Measurements from ENCODE around the gene KRTAP1-4.
"Not testable (repeated sequence)": the region's sequence is repeated elsewhere in the genome, so short reads cannot be mapped to it uniquely, and the experiment has no call there.

Gene KRTAP1-4

DNA sequence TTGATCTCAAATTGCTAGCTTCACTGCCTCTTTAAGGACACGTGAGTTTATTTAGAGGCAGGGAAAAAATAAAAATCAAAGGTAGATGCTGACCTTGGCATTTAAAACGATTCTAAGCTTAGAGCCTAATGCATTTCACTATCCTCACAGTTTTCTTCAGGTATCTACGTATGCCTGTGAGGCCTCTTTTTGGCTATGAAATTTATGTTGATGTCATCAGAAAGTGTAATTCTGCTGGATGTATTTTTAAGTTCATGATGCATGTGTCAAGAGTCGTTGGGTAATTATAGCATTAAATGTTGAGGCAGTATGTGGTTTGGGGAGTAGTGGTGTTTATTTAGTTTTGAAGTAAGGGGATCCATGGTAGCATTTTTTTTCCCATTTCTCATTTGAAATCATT is 26.1 kb downstream of the KRTAP1-4 start:
- DNase-seq, result no peak

DNA sequence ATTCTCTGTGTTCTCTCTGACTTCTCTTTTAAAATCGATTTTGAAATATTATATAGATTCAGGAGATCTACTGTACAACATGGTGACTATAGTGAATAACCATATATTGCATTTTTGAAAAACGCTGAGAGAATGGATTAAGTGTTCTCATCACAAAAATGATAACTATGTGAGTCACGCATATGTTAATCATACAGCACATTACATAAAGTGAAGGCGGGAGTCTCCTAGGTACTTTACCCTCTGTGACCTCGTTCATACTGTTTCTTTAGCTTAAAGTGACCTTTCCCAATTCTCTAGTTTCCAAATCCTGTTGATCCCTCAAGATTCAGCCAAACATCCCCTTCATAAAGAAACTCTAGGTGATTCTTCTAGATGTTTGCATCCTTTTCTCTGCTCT is 27.2 kb downstream of the KRTAP1-4 start:
- no peak for DNase-seq

DNA sequence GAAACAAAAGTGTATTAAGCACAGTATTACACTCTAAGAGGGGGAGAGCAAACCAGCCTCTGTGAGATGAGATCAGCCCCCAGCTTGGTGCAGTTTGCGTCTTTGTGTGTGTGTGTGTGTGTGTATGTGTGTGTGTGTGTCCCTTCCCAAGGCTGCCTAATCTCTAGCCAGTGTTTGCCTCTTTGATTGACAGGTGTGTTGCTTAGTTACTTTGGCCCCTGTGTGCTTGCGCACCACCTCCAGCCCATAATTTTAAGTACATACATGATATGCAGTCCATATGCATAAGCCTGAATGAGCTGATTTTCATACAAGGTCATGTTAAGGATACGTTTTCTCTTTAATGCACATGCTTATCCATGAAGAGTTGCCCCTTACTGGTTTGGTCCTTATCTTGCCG is 28.2 kb downstream of the KRTAP1-4 start:
- DNase-seq, result no peak

DNA sequence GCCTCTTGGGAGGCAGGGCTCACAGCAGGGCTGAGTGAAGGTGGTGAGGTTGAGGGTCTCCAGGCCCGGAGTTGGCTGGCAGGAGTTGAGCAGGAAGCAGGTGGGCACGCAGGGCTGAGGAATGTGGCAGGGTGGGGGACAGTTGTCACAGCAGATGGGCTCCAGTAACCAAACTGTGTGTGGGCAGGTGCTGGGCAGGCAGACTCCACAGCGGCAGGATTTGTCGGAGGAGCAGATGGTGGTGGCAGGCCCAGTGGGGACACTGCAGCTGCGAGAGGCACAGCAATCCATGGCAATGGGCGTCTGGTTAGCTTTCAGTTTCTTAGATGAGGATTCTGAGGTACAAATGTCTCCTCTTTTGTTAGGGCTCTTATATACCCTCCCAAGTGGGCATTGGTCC is 30.4 kb downstream of the KRTAP1-4 start, which contains the start of gene KRTAP3-2:
TSS of gene KRTAP3-2 (minus strand) at position 344 of the 400 bp plus-strand sequence. CDS start at position 291, 53 bp downstream.
- DNase-seq, result not testable (repeated sequence)

DNA sequence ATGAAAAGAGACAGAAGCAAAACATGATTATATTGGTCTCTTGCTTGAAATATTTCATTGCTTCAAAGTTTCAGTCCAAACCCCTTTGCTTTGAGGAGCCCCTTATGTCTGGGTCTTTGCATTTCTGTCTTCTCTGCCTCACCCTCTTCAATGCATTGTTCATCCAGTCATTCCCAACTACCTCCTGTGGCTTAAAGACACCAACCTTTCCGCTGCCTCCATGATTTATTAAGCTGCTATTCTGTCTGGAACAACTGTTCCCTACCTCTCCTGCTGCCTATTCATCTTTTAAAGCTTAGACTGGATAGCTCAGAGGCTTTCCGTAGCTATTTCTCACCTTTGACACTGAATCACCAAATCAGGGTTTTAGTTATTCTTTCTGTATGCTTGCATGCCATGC is 32.6 kb downstream of the KRTAP1-4 start:
- DNase-seq, result no peak

DNA sequence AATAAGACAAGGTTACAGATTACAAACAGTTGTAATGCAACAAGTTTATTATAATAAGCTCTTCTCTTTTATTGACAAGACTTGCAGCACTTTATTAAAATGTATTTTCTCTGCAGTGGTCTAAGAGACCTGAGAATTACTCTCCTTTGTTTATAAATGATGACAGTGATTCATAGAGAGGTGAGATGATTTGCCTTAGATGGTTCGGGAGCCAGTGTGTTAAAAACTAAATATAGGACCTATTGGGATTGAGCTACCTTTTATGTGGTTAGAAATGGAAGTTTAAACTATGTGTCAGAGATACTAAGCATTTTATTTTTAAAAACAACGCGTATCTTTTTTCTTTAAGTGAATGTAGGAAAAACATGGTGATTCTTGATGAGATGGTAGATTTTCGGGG is 33.2 kb downstream of the KRTAP1-4 start:
- no peak for DNase-seq

DNA sequence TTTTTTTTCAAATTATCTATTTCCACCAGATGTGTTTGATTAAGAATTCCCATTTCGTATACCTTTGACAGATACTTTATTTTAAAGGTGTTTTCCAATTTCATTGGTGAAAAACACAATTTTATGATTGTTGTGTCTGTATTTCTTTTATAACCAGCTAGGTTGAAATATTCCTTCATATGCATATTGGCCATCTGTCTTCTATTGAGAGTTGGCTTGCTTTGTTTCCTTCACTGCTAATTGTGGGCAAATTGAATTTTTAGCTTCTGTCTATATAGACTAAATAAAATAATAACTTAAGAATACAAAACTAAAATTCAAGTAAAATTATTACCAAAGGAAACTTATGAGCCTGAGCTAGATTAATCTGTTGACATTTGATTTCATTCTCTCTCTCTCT is 34.9 kb downstream of the KRTAP1-4 start:
- DNase-seq, result no peak

DNA sequence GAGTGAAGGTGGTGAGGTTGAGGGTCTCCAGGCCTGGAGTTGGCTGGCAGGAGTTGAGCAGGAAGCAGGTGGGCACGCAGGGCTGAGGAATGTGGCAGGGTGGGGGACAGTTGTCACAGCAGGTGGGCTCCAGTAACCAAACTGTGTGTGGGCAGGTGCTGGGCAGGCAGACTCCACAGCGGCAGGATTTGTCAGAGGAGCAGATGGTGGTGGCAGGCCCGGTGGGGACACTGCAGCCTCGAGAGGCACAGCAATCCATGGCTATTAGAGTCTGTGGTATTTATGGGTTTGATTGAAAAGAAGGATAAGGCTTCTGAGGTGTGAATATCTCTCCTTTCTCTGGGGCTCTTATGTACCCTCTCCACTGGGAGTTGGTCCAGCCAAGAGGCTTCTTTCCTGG is 36.2 kb downstream of the KRTAP1-4 start, which contains the start of gene KRTAP3-3:
TSS of gene KRTAP3-3 (minus strand) at position 326 of the 400 bp plus-strand sequence. CDS start at position 259, 67 bp downstream.
- no peak for DNase-seq

DNA sequence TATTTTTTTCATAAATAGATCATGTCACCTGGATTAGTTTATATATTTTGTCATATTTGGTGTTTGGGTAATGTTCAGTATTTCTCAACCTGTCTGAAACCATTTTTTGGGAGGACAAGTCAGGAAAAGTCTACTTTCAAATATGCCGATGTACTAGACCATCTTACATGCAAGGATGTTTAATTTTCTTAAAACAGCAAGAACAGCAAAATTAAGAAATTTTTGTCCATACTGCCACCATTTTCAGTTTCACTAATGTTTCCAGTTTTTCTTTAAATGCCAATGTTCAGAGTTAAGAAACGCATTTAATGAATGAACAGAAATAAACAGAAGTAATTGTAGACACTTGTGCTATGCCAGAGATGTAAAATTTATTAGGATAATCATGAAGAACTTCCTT is 36.9 kb downstream of the KRTAP1-4 start:
- no peak for DNase-seq

DNA sequence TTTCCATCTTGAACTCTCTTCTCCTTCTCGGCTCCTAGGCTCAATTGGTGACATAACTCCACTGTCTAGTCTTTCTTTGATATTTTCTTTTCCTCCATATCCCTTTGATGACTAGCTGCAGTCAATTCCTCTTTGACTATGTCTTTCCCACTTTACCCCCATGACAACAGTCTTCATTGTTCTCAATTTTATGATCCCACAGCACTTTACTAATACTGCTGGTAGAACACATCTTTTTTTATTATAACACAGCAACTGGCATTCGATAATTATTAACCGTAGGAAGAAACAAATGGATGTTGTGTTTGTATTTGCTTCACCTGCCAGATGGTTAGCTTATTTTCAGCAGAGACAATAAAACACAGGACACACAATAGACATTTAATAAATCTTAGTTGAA is 37.3 kb downstream of the KRTAP1-4 start:
- DNase-seq, result no peak

DNA sequence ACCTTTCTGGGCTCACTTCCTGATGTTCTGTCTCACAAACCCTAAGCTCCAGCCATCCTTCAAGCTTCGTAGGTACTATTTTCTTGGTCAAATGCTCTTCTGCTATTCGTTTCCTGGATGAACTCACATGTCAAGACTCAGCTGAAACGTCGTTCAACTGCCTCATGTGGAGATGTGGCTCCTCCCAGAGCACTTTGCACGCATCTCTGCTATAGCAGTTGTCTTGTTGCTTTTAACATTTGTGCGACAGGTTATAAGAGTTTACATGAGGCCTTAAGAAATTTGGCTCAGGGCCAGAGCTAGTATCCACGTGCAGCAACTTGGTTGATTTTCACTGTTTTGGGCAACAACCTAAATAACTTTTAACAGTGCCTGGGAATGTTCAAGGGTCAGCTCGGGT is 43.1 kb downstream of the KRTAP1-4 start:
- DNase-seq, result no peak

DNA sequence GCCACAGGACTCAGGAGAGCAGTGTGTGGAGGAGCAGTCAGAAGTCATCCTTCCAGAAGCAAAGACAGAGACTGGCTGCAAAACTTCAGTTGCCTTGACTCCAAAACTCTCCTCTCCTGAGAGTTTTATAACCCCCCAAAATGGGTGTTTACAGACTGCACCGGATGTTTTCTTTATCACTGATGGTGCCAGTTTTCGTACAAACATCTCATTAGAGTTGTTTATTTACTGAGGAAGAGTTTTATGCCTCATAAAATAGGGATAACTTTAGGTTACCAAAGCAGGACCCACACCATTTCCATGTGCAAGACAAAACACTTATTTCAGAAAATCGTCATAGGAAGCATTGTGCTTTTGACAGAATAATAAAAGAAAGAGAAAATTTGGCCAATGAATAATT is 45.8 kb downstream of the KRTAP1-4 start, which contains the start of gene KRT40:
TSS of gene KRT40 (minus strand) at position 101 of the 400 bp plus-strand sequence. CDS start at position 48, 53 bp downstream.
- DNase-seq, result no peak

DNA sequence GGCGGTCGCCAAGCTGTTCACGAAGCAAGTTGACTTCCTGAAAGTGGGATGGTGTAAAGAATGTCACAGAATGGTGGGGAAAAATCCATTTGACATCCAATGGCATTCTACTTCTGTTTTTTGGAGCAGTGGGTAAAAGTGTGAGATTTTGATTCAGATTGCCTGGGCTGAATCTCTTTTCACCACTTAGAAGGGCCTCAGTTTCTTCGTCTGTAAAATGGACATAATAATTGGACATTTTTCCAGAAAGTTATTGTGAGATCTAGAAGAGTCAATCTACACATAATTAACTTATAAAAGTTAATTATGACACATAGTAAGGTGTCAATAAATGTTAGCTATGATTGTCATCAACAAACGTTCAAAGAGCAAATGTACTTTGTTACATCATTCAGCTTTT is 48.9 kb downstream of the KRTAP1-4 start:
- DNase-seq, result no peak

DNA sequence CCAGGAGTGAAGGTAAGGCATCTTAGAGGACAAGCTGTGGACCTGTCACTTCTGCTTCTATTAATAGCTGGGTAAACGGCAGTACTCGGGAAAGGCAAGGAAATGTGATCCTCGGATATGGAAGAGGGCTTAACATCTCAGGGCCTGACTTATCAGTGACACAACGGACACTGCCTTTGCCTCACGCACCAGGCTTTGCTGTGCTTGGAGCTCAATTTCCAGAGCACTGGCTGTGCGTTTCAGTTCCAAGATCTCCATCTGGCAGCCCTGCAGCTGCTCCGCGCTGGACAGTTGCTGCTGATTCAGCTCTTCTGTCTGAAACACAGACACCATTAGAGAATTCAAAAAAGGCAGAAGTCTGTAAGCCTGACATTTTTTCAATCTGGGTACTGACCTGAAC is 49.4 kb downstream of the KRTAP1-4 start:
- no peak for DNase-seq

DNA sequence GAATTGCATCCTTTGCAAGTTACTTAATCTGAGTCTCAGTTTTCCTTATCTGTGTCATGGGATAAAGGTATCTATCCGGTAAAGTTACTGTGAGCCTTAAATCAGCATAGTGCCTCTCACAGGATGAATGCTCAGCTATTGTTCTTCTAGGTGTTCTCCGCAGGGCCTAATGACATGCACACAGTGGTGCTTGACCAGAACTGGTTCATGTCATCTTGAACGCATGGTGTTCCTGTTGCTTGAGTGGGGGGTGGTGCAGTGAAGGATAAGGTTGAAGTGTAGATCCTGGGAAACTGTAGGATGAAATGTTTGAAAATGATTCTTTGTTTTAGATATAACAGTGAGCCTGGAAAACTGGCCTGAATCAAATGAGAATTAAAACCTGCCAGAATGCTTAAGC is 49.9 kb downstream of the KRTAP1-4 start:
- DNase-seq, result no peak
